Brain microvascular endothelial cell (primary cell): ENCODE data around the gene FUT8.
A peak's percentile ranks its signal among the peaks of the same experiment; 100 is the strongest.

ENCODE experiments used
- DNase-seq: peaks from one replicate; pipeline ENCODE4 v3.0.0-alpha.2; 2020
- H3K27ac ChIP-seq: fragments of 250-450 bp; sonication (Bioruptor Pico); 2 replicates; pipeline ENCODE4 v1.5.1; 2020; ENCODE audit warnings: mild to moderate bottlenecking, moderate library complexity
- H3K27me3 ChIP-seq: fragments of 250-450 bp; sonication (Bioruptor Pico); replicated peaks from 2 replicates; pipeline ENCODE4 v1.5.1; 2020; ENCODE audit warnings: mild to moderate bottlenecking
- H3K36me3 ChIP-seq: fragments of 250-450 bp; sonication (Bioruptor Pico); replicated peaks from 2 replicates; pipeline ENCODE4 v1.5.1; 2020; ENCODE audit warnings: mild to moderate bottlenecking
- H3K4me3 ChIP-seq: 2 replicates; pipeline ENCODE4 v1.5.1; 2011; ENCODE audit warnings: low read depth, mild to moderate bottlenecking, control low read depth, low read length, moderate library complexity
- CTCF ChIP-seq: IDR thresholded peaks from 2 replicates; pipeline ENCODE4 v1.5.1; 2011; ENCODE audit warnings: low read depth, mild to moderate bottlenecking, moderate library complexity, low read length, control low read depth, inconsistent platforms; ENCODE audit errors: missing control alignments
- in situ Hi-C: cut with HindIII; loops from 2 replicates; pipeline ENCODE4 v1.10.0; 2017; ENCODE audit warnings: low sequenced_read_pairs, low pct_ligation_motif_present

Gene FUT8

DNA sequence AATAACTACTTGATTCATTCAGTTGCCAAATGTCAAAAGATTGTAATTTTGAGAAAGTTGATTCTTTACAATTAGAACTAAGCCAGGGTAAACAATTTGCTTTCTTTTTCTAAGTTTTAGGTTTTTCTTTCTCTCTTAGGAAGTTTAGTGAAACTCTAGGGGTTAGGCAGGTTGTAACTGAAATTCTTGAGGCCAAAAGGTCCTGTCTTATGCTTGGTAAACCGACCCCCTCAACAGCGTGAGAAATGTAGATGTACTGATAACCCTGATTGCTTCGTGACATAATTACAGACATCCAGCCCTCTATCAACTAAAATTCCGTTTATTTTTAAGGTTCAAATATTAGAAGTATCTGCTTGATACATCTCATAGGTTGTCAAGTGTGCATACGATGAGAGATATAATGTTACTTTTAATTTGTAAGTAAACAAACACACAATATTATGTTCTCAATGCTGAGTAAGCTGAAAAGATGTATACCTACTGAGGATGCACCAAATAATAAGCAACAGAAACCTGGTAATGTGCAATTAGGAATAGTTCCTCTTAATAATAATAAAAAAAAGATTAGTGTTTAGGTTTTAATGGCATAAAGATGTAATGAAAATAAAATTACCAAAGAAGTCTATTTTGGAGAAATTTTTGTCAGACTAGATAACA, 7.2 kb downstream of the FUT8 start:
- DNase-seq, result no peak
- Histone ChIP-seq H3K36me3 (no peaks in the 10 kb centered on the region), H3K27me3 (no peaks in the 10 kb centered on the region), H3K27ac (no peak overlapping the region), H3K4me3 (no peak overlapping the region)
- in situ Hi-C loops, result loop anchor here (25.0 kb wide), 1 partner anchor 393 kb away; no protein-coding TSS in a partner anchor
- TF ChIP-seq CTCF, result no peak

GRCh38 chr14:65421201-65421981, 8.9 kb downstream of the FUT8 start:
- Histone ChIP-seq H3K27me3 (no peaks in the 10 kb centered on the region), H3K27ac (peak overlapping the region; percentile 70), H3K4me3 (no peak overlapping the region), H3K36me3 (no peaks in the 10 kb centered on the region)
- TF ChIP-seq CTCF, result no peak
- in situ Hi-C loops, result loop anchor here (25.0 kb wide), 1 partner anchor 391 kb away; no protein-coding TSS in a partner anchor
- peak; percentile 54 for DNase-seq

- DNase-seq, result peak; percentile 14
- H3K27me3 ChIP-seq, result no peaks in the 10 kb centered on the region
- in situ Hi-C loops, result loop anchor here (25.0 kb wide), 1 partner anchor 390 kb away; no protein-coding TSS in a partner anchor
Measured at GRCh38 chr14:65422088-65422834, 9.7 kb downstream of the FUT8 start.

DNA sequence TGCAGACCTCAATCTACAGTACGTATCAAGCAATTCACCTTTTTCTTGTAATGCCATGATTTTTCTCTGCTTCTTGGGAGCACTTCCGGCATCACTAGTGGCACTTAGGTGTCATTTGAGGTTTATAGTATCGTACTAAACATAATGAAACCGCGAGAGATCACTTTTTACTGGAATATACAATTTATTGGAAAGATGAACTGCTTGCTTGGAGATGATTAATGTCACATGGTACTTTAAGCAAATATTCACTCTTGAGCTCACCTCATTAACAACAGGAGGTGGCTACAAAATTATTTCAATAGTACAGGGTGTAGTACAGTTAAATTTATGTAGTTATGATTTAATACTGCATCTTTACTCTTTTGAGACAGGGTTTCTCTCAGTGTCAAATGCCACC, 11.5 kb downstream of the FUT8 start:
- no peaks in the 10 kb centered on the region for H3K27me3 ChIP-seq
- TF ChIP-seq CTCF, result no peak
- DNase-seq, result no peak
- no peak overlapping the region for H3K27ac ChIP-seq
- in situ Hi-C loops, result loop anchor here (25.0 kb wide), 1 partner anchor 388 kb away; no protein-coding TSS in a partner anchor
- H3K36me3 ChIP-seq, result no peaks in the 10 kb centered on the region
- no peak overlapping the region for H3K4me3 ChIP-seq

More at GRCh38 chr14:65422088-65422834, 9.7 kb downstream of the FUT8 start:
- Histone ChIP-seq H3K36me3 (no peaks in the 10 kb centered on the region), H3K4me3 (no peak overlapping the region), H3K27ac (peak overlapping the region; percentile 70)
- no peak for TF ChIP-seq CTCF

DNA sequence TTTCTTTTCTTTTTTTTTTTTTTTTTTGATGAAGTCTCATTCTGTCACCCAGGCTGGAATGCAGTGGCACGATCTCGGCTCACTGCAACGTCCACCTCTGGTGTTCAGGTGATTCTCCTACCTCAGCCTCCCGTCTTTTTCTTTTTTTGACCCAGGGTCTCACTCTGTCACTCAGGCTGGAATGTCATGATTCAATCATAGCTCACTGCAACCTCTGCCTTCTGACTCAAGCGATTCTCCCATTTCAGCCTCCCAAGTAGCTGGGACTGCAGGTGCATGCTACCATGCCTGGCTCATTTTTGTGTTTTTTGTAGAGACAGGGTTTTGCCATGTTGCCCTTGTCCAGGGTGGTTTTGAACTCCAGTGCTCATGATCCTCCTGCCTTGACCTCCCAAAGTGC, 12.0 kb downstream of the FUT8 start:
- Histone ChIP-seq H3K27ac (no peak overlapping the region), H3K36me3 (no peaks in the 10 kb centered on the region), H3K4me3 (no peak overlapping the region), H3K27me3 (no peaks in the 10 kb centered on the region)
- no peak for TF ChIP-seq CTCF
- in situ Hi-C loops, result loop anchor here (25.0 kb wide), 1 partner anchor 388 kb away; no protein-coding TSS in a partner anchor
- DNase-seq, result no peak
